ENCODE measurements around the gene C11orf97. TPM values are rescaled to one million over a fixed set of nuclear protein-coding genes. Genes with fewer than 3 reads are reported as not detected.

The C11orf97 gene
- total and polyA plus RNA-seq, 9 of the 15 experiments (the other 6 are each of a cell fraction or from before 2014, with no cell fraction given): not detected

- TF ChIP-seq NFE2 (IDR thresholded peaks at IDR 0.05; ENCODE audit: low read depth) (no peak), TOE1 (IDR thresholded peaks at IDR 0.05; ENCODE audit: borderline replicate concordance) (0 out of 2 replicates have a peak, but pooled peaks have one; percentile 18), TOE1 (CRISPR knock-in tag; IDR thresholded peaks at IDR 0.05; ENCODE audit: borderline replicate concordance, low read depth) (no peak), CREB3 (tag; conservative IDR thresholded peaks at IDR 0.05; ENCODE audit: low read depth) (no peak), FOXA1 (IDR thresholded peaks at IDR 0.05; ENCODE audit: borderline replicate concordance) (no peak), ZNF3 (CRISPR knock-in tag; IDR thresholded peaks at IDR 0.05) (no peak), ZNF24 (IDR thresholded peaks at IDR 0.05) (no peak), GABPB1 (CRISPR knock-in tag; IDR thresholded peaks at IDR 0.05) (peak; percentile 65; the same call in 1 of the 2 replicates), RBM14 (IDR thresholded peaks at IDR 0.05; ENCODE audit: borderline replicate concordance, insufficient read depth, low read depth, low read length) (no peak), FOXA3 (CRISPR knock-in tag; conservative IDR thresholded peaks at IDR 0.05 in 1 of 2, IDR thresholded peaks at IDR 0.05 in 1 of 2) (peak in 1 of 2 experiments; percentile 23; a peak in 1 of 4 replicates), ARNT (IDR thresholded peaks at IDR 0.05) (no peak), SIN3B (IDR thresholded peaks at IDR 0.05; ENCODE audit: low read depth) (peak; percentile 61; the same call in 1 of the 2 replicates), BRF2 (IDR thresholded peaks at IDR 0.05; ENCODE audit: borderline replicate concordance, insufficient read depth, insufficient read length) (no peak), BMI1 (IDR thresholded peaks at IDR 0.05; ENCODE audit: low read length) (no peak), ZBTB33 (CRISPR knock-in tag; IDR thresholded peaks at IDR 0.05) (0 out of 2 replicates have a peak, but pooled peaks have one; percentile 34), RBBP5 (IDR thresholded peaks at IDR 0.05; ENCODE audit: borderline replicate concordance, insufficient read depth, low read length, poor library complexity, severe bottlenecking) (peak; percentile 95), PHF8 (IDR thresholded peaks at IDR 0.05; ENCODE audit: borderline replicate concordance, low read length) (peak; percentile 87; the same call in 1 of the 2 replicates), ZNF408 (CRISPR knock-in tag; IDR thresholded peaks at IDR 0.05; ENCODE audit: low read depth) (no peak)
These were observed 18.8 kb upstream of the C11orf97 start, which contains the start of the genes ANKRD49 and MRE11 (continued) for GRCh38 chr11:94493281-94494125.
